GM18907 (cell line): ENCODE results near the gene STK32A.
"Not testable (repeated sequence)": the region's sequence is repeated elsewhere in the genome, so short reads cannot be mapped to it uniquely, and the experiment has no call there.

Experiments
- ATAC-seq: cut with Tn5 transposase; IDR thresholded peaks from one replicate; pipeline ENCODE4 v1.9.1; 2021; ENCODE audit warnings: mild to moderate bottlenecking, moderate library complexity; ENCODE audit not compliant: unreplicated experiment

STK32A gene

DNA sequence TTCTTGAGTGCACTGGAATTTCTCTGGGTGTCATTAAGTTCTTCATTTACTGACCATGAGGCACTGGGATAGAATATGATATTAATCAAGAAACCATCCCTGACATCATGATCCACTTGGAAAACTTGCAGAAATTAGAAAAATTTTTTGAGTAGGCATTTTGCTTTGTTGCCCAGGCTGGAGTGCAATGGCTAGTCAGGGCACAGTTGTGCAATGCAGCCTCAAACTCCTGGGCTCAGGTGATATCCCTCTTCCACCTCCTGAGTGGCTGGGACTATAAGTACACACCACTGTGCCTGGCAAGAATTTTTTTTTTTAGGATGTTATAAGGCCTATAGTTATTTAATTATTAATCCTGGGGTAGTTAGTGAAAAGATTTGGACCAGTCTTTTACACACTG, 106.5 kb downstream of the STK32A start:
- no peak for ATAC-seq

DNA sequence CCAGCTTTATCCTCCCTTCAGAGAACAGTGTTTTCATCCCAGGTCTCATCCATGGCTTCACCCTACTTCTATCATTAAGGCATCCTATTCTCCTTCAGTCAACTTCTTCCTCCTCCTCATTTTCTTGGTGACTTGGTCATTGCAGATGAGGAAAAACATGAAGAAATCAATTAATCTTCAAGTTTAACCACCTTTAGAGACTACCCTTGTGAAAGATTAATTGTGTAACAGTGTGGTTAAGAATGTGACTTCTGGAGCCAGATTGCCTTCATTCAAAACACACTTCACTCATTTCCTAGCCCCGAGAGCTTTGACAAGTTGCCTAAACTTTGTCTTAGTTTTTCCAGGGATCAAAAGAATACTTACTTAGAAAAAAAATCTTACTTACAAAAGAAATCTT, 110.0 kb downstream of the STK32A start:
- ATAC-seq: no peak

DNA sequence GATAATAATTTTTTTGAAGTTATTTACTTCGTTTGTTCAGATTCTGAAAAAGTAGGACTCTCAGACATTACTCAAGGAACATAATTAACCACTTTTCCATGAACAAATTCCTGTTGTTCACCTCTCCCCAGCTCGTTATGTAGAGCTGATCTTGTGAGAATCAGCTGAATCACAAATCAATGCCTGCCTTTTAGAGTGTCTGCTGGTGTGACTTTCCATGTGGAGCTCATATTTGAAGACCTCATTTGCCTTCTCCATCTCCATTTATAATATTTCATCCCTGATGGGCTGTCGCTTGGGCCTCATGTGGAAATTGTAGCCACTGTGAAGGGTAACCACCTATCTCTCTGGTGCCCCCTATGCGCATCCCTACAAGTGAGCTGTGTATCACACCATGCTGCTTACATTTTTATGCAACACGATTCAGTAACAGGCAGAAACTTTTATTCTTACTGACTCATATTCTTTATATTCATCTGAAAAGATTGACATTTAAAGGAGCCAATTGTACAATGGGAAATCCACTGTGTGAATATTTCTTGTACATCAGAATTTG, 111.3 kb downstream of the STK32A start:
- ATAC-seq: no peak

DNA sequence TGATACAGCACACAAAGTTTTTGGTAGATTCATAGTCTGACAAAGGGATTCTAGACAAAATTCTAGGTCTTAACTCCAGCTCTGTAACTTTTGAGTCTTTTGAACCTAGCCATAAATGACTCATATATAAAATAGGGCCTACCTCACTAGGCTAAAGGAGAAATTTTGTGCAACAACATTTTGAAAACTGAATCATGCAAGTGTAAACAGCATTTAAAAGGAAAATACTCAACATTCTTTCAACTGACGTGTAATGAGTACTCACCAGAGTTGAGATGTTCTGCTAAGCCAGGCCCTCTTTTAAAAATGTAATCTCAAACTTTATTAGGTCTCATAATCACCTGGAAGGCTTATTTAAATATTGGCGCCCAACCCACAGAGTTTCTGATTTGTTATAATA, 113.2 kb downstream of the STK32A start:
- ATAC-seq: no peak

DNA sequence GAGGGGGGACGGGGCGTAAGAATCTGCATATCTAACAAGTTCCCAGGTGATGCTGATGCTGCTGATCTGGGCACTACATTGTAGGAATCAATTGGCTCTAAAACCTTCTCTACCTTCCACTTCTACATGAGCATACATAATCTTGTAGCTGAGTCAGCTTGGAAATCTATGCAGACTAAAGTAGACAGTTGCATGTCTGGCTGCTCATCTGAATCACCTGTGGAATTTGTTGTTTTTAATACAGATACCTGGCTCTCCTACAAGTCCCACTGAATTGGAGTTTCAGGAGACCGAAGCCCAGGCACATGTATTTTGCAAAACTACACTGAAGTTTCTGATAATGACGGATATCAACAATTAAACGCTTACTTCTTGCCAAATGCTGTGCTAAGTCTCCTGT, 113.6 kb downstream of the STK32A start:
- ATAC-seq: no peak

DNA sequence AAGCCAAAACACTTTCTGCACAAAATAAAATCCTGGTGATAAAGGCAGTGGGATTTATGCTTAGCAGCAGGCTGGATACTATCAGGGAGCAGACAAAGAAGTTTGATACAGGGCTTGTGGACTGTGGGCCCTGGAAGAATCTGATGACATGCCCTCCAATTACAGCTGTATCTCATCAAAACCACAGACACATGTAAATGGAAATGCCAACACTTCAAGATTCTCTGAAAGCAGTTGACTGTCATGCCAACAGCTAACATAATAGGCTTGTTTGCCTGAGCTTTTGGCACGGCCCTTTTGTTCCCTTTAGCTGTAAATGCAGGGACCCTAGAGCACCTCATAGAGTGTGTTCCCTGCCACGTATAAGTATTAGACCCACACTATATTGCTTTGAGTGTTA, 114.4 kb downstream of the STK32A start:
- no peak for ATAC-seq

DNA sequence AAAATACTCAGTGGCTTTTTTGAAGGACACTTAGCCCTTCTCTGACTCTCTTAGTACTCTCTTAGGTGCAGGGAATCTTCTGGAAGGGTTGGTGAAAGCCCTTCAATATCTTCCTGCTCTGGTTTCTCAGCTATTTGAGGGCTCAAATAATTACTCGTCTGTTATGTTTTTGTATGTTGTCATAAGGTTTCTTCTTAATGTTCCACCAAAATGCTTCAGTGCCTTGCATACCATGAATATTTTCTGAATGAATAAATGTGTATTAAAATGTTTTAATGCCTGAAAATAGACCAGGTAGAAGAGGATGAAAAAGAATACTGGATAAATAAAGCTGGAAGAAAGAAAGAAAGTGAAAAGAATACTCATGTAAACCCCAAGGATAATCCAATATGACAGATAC, 124.3 kb downstream of the STK32A start:
- no peak for ATAC-seq

DNA sequence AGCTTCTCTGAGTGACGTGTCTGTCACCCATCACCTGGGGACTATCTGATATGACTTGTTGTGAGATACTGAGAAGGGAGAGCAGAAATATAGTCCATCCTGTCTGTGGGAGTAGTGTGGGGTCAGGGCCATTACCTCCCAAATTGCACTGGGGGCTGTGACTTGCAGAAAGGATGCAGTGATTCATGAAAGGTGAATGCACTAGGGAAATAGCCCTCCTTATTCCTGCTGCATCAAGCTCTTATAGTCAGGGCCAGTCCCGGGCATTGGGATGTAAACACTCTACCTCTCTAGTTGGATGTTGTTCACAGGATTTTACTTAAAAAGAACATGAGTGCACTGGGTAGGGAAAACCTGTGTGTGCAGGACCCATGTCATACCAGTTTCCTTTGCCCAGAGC, 124.8 kb downstream of the STK32A start:
- no peak for ATAC-seq

DNA sequence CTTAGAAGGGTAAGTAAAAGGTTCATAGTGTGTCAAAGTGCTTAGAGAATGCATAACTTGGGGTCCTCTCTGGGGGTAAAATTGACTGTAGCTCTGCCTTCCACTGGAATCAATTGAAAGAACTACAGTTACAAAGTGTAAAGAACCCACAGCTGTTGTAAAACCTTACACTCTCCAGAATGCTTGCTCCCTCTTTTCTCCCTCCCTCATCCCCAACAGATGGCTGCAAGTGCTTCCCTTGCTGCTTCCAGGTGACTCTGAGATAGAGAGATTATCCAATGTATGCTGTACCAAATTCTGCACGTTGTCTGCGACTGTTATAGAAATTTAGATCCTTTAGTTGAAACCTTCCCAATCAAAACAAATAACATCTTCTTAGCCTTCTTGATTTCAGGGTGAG, 126.0 kb downstream of the STK32A start:
- no peak for ATAC-seq

DNA sequence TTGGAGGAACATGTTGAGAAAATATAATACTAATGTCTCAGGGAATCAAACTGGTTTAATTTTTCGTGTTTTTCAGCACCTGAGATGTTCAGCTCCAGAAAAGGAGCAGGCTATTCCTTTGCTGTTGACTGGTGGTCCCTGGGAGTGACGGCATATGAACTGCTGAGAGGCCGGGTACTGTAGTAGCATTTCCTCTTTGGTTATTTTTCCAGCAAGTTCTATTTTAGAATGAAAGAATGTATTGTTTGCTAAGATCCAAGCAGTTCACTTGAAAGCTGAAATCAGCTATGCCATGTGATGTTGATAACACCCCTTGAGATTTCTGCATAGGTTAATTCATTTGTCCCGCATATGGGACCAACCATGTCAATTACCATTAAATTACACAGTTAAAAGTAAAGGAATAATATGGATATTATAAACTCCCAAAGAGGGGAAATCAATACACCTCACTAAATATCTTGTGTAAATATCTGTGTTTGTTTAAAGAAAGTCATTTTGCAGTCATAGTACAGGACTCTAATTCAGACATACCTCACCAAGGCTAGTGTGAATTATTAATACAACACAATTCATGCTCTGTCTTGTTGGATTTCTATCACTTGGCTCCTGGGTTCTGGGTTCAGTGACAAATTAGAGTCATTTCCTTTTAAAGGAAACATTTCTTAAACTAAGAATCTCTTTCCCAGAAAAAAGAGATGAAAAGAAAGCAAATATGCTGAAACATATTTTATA, 126.8 kb downstream of the STK32A start:
- no peak for ATAC-seq

DNA sequence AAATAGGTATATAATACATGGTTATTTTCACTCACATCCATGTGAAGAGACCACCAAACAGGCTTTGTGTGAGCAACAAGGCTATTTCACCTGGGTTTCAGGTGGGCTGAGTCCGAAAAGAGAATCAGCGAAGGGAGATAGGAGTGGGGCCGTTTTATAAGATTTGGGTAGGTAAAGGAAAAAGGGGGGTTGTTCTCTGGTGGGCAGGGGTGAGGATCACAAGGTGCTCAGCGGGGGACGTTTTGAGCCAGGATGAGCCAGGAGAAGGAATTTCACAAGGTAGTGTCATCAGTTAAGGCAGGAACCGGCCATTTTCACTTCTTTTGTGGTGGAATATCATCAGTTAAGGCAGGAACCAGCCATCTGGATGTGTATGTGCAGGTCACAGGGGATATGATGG, 132.6 kb downstream of the STK32A start:
- ATAC-seq: not testable (repeated sequence)

DNA sequence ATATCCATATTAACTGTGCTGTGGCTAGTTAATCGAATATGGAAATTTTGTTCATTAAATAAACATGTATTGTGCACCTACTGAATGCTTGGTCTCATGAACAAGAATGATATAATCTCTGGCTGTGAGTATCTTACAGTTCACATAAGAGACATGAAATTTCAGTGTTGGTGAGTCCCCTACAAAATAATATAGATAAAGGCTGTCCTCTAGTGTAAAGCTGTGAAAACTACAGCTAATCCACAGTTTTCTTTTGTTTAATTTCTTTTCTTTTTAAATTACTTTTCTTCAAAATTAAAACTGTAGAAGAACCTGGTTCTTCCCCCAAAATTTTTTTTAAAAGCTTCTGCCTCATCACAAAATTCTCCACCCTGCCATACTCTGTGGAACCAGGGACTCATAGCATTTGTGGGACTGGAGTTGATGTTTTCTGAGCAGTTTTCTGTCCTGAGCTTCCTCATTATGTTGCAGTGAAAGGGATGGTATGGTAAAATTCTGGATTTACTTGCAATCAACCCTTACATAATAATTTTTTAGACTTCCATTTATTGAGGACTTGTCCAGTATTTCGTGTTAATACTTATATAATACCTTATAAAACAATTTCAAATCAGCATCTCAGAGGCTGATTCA, 135.0 kb downstream of the STK32A start:
- no peak for ATAC-seq

DNA sequence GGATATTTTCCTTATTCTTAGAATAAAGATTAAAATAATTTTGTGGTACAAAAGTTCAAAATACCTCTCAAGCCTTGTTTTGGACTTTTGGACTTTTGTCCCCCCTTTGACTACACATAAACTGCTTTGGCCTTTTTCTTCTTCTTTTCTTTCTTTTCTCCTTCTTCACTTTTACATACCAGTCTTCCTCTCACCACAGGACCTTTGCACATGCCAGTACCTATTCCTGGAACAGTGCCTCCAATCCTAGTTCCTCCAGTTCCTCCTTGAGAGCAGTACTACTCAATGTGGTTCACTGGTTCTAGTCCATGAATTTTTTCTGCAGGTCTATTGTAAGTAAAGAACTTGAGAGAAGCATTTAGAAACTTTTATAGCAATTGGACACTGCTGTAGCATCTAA, 136.5 kb downstream of the STK32A start:
- no peak for ATAC-seq

DNA sequence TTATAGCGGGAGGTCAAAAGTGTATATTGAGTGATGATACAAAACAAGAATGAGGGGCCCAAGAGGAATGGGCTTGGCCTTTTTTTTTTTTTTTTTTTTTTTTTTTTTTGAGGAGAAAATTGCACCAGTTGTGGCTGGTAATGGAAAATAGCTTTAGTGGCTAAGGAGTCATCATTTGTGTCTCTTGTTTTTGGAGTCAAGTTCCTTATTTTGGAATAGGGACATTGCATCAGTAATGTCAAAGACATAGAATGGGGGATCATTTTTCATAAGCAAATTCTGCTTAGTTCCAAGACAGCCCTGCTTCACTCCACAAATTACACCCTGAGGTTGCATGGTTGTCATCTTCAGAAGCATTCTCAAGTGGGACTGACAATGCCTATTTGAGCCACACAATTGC, 137.4 kb downstream of the STK32A start:
- ATAC-seq: no peak

DNA sequence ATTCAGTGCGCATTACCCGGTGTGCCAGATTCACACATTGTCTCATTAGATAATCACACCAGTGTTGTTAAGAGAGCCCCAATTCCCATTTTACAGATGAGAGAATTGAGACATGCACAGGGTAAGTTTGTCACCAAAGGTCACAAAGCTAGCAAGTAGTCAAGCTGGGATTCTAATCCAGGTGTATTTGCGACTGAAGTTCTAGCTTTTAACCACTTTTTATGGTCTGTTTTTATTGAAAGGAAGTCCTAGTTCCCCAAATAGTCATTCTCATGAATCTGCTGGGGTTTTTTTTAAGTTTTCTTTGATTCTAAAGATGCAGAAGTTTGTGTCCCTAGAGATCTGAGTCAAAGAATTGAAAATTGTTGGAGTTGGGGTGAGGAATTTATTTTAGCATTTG, 138.5 kb downstream of the STK32A start:
- ATAC-seq: no peak

DNA sequence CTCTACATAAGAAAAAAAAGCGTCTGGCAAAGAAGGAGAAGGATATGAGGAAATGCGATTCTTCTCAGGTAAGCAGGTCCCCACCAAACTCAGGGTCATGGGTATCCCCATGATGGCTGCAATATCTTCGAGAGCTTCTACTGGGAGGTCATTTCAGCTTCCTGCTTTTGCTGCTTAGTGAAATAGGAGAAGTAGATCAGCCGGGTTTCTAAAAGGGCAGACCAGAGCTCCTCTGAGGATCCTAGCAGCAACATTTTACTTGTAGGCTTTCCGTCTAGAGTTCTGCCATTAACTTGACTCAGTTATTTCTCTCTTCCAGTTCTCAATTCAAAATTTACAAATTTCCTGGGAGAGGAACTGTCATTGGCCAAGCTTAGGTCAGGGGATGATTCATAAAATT, 140.3 kb downstream of the STK32A start:
- ATAC-seq: no peak

DNA sequence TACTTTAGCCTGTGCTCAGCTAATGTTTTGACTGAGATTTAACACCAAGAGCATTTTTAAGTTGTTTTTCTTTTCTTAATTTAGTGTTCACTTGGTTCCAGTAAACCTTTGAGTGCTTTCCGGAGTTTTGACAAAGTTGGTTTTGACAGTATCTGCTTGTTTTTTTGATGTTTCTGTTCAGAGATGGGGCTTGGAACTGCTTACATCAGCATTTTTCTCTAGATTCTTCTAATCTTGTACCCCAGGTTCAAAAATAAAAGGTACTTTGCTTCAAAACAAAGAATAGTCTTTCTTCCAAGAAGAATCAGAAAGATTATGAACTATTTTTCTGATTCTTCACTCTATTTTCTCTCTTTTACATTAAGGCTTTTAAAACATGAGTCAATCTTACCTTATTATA, 142.9 kb downstream of the STK32A start:
- no peak for ATAC-seq

DNA sequence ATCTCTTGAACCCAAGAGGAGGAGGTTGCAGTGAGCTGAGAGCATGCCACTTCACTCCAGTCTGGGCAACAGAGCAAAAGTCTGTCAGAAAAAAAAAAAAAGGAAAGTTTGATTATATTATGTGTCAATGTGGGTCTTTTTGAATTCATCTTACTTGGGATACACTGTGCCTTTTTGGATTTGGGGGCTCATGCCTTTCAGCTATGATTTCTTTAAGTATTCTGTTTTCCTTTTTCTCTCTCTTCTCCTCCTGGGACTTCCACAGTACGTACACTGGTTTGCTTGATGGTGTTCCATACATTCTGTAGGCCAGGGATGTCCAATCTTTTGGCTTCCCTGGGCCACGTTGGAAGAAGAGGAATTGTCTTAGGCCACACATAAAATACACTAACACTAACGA, 146.7 kb downstream of the STK32A start:
- ATAC-seq: no peak

DNA sequence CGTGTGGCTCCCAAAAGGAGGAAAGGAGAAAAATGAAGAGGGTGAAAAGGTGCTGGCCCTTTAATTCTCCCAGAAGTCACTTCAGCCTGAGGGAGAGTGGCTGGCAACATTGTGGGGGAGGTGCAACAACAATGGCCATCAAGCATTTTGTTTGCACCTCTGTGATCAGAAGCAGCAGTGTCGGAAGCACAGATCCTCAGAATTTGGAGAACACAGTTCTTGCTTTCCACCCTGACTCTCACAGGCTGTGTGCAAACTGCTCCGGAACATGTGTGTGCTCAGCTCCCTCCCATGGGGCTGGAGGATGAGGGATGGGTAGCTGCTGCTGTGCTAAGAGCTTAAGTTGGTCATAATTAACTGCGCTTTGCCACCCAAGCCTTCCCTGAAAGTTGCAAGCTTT, 147.9 kb downstream of the STK32A start:
- no peak for ATAC-seq

DNA sequence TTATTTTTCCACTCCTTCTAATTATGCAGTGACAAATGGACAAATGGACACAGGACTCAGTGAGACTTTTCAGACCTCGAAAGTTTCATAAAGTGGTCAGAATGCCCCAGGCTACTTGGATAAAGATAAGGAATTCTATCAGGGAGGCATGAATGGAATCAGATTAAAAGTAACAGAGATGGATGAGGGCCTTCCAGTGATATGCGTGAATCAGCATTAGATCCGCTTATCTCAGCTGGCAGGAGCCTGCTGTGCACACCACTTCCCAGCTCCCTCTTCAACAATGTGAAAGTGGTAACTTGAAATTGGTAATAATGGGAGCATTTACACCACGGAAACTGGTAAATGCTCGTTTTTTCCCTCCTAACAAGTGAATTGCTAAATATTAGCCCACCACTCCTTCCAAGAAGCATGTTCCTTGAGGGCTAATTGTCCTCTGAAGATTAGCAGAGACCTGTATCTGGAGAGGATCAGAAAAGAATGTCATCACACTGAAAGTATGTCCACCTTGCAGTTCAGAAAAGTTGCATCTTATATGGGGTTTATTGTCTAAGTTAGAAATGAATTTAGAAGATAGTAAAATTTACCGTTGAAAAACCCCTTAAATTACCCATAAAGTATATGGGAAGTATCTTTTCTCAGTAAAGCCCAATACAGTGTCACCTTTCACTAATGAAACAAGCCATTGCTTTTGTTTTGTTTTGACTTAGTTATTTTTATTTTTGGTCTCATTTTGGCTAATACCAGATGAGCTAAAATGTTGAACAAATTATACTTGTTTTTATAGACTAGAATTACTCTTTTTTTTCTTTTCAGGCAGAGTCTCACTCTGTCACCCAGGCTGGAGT, 149.7 kb downstream of the STK32A start:
- ATAC-seq: no peak

DNA sequence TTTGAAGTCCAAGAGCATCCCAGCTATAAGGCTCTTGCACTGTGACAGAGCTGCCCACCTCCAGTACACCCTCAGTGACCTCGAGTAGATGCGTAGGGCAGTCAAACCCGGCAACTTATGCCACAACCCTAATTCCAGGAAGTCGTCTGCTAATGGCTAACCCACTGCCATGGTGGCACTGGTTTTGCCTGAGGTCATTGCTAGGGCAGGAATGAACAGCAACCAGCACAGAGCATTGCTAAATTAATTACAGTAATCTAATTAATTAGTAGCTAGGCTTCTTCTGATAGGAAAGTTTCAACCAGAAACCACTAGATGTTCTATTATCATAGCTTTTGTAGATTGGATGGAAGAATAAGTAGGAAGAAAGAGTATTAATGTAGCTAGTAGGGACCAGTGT, 152.3 kb downstream of the STK32A start:
- no peak for ATAC-seq
